ENCODE results near the gene RPTOR.

GRCh38 chr17:80924807-80925610 lies 380.4 kb downstream of the RPTOR start:
- TF ChIP-seq POLR2AphosphoS5 (IDR thresholded peaks at IDR 0.05; ENCODE audit: borderline replicate concordance, low read depth, low read length) (no peak), EZH2 (IDR thresholded peaks at IDR 0.05) (no peak), FOXP2 (optimal IDR thresholded peaks at IDR 0.05; ENCODE audit: control extremely low read depth, extremely low read length, insufficient read depth) (no peak)
